ENCODE results near the gene CASTOR2.
"Not testable (repeated sequence)": the region's sequence is repeated elsewhere in the genome, so short reads cannot be mapped to it uniquely, and the experiment has no call there.

CASTOR2 gene

DNA sequence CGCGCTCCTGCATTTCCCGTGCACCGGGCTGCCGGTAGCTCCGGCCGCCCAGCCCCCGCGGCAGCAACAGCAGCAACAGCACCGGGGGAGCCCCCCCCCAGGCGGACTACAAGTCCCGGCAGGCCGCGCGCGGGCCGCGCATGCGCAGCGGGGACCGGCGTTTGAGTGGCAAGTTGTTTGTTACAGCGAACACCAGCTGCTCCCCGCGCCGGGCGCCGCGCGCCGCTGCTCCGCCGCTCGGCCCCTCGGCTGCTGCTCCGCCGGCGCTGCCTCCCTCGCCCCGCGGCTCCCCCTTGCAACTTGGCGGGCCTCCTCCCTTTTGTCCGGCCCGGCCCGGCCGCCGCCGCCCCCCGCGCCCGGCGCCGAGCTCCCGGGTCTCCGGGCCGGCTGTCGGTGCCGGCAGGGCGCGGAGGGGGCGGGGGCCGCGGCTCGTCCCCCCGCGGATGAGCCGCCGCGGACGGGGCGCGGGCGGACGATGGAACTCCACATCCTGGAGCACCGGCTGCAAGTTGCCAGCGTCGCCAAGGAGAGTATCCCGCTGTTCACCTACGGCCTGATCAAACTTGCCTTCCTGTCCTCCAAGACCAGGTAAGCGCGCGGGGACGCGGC is at the start of gene CASTOR2:
Gene CASTOR2 (plus strand): TSS at position 195 of the 609 bp plus-strand sequence. CDS start 281 bp downstream, at position 476.
- peak; percentile 21 for DNase-seq

DNA sequence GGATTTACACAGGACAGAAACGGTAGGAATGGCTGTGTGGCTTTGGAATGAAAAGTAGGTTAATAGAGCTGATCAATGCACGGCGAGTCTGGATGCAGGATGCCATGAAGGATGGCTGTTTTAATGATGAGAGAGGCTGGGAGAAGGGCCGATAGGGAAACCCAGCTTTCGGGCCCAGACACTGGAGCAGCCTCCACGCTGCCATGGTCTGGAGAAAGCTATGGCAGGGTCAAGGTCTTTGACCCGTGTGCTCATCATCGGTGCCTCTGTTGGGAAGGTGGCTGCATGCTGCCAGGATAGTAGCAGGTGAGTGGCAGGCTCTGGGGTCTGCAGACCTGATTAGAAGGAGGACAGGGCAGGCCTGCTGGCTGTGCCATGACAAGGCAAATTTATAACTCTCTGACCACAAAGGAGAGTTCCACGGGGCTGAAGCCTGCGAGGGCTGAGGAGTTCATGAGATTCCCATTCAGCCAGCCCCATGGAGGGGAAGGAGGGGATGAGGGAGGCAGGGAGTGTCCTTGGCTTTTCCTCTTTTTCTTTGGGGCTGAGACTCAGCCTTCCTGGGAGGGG is 42.1 kb upstream of the CASTOR2 start:
- not testable (repeated sequence) for DNase-seq

DNA sequence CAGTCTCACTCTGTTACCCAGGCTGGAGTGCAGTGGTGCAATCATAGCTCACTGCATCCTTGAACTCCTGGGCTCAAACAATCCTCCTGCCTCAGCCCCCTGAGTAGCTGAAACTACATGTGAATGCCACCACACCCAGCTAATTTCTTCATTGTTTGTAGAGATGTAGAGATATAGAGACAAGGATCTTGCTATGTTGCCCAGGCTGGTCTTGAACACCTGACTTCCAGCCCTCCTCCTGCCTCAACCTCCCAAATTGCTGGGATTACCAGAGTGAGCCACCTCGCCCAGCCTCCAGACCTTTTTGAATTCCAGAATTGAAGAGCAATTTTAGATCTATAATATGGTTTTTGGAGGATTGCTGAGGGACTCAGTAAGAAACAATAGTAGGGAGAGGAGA is 40.9 kb upstream of the CASTOR2 start:
- not testable (repeated sequence) for DNase-seq

DNA sequence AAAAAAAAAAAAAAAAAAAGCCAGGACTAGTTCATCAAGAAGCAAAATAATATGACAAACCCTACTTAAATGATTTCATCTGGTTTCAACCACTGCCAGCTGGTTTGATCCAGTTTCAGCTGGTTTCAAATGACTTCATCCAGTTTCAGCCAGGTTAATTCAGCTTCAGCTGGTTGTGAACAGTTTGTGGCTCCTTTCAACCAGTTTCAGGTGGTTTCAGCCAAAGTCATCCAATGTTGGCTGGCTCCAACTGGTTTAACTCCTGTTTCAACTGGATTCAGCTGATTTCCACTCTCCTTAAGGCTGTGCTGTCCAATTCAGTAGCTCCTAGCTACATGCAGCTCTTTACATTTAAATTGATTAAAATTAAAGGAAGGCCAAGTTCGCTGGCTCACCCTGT is 37.5 kb upstream of the CASTOR2 start:
- not testable (repeated sequence) for DNase-seq

DNA sequence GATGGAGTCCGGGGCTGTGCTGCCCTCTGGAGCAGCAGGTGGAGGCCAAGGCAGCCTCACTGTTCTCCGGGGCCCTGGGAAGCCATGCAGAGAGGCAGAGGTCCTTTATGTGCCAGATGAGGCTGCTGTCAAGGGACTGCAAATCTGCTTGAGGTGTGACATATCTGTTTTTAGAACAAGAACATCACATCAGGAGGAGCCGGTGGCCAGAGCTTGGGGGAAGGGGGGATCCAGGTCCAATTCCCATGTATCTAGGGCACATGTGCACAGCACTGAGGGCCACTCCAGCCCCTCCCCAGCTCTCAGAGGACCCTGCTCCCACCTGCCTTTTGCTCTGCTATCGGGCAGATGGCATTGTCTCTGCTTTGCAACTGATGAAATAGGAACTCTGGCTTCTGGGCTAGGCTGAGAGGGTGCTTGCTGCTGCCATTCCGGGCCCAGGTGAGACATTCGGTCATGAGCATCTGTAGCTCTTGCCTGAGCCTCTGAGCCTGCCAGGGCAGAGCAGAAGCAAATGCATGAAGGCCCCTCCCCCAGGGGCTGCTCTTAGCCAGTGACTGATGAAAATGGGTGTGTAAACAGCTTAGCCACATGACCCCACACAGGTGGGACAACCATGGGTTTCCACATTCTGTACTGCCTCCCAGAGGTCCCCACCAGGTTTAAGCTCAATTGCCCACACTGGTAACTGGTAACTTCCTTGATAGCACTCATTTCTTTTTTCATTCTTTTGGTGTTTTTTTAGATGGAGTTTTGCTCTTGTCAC is 32.8 kb upstream of the CASTOR2 start:
- not testable (repeated sequence) for DNase-seq

DNA sequence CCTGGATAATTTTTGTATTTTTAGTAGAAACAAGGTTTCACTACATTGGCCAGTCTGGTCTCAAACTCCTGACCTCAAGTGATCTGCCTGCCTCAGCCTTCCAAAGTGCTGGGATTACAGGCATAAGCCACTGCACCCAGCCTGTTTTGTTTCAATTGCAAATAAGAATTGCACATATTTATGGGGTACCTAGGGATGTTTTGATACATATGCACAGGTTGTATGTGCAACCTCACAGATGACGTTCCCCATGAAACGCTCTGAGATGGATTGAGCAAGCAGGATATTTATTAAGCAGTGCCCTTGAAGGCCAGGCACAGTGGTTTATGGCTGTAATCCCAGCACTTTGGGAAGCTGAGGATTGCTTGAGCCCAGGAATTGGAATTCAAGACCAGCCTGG is 25.1 kb upstream of the CASTOR2 start:
- not testable (repeated sequence) for DNase-seq

DNA sequence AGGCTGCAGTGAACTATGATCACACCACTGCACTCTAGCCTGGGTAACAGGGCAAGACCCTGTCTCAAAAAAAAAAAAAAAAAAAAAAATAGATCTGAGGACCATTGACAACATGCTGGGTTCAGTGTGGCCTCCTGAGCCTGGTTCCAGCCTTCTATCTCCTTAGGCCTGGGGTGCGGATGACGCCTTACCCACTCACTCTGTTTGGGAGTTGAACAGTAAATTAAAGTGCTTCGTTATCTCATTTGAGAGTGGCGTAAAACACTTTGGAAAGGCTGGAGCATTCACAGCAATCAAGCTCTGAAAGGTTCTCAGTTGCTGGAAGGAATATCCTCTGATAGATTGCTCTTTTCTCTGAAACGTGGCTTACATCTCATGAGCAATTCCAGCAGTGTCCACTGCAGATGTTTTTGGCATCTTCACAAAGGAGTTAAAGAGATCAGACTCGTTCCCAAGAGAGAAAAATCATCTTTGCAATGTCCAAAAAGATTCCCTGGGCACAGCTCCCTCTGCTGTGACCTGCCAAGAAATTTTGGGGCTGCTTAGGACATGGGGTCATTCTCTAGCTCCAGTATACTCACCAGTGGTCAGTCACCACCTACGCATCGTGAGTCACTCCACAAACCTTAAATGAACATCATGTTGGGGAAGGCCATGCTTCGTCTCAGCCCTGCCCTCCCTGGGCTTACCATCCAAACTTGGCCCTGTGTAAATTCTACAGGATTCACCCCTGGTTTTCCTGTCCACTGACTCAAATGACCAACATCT is 23.0 kb upstream of the CASTOR2 start:
- not testable (repeated sequence) for DNase-seq

DNA sequence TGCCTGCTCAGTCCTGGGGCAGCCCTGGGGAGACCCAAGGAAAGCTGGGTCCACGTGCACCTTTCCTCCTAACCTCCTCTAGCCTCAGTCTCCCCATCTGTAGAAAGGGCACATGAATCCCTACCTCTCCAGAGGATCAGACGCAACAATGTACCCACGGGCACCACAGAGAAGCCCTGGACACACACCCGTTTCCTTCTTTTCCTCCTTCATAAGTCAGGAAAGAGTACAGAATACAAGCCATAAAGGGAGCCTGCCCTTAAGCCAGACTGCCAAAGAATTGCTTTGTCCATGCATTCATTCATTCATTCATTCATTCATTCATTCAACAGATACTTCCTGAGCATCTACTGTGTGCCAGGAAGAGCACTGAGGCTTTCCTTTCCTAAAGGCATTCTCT is 20.6 kb upstream of the CASTOR2 start:
- not testable (repeated sequence) for DNase-seq

DNA sequence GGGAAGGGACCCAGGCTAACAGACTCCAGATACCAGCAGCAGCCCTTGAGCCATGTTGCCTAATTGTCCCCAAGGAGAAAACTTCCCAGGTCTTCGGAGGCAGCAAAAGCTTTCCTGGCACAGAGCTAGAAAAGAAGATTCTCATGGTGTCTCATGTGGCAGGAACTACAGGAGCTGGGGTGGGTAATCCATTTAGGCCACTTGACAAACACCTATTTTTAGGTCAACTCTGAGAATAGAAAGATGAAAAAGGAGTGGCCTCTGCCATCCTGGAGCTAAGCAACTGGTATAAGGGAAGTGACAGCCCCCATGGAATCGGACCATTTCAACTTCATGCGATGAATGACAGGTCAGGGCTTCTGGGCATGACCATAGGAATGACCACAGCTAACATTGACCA is 16.8 kb upstream of the CASTOR2 start:
- not testable (repeated sequence) for DNase-seq

DNA sequence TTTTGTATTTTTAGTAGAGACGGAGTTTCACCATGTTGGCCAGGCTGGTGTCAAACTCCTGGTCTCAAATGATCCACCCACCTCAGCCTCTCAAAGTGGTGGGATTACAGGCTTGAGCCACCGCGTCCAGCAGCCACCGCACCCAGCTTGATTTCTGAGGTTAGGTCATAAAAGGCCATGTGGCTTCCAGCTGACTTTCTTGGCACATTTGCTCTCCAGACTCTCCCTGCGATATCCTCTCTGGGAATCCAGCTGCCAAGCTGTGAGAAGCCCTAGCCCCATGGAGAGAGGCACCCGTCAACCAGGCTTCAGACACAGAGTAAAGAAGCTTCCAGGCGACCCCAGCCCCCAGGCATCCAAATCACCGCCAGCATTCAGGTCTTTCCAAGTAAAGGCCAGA is 10.7 kb upstream of the CASTOR2 start:
- DNase-seq, result not testable (repeated sequence)

DNA sequence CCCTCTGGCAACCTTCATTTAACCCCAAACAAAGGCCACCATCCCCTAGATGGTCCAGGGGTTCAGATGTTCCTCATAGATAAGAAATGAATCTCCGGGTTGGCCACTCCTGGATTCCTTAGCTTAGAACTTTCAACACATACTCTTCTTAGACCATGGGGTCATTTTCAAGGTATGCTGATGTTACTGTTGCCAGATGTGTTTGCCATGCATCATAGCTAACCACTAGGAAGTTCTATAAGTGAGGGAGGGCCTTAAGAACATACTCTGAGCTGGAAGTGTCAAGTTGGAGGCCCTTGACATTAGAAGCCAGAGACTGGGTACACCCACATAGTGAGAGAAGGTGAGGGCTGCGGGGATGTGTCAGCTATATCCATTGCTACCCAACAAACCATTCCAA is 6.2 kb upstream of the CASTOR2 start:
- not testable (repeated sequence) for DNase-seq

DNA sequence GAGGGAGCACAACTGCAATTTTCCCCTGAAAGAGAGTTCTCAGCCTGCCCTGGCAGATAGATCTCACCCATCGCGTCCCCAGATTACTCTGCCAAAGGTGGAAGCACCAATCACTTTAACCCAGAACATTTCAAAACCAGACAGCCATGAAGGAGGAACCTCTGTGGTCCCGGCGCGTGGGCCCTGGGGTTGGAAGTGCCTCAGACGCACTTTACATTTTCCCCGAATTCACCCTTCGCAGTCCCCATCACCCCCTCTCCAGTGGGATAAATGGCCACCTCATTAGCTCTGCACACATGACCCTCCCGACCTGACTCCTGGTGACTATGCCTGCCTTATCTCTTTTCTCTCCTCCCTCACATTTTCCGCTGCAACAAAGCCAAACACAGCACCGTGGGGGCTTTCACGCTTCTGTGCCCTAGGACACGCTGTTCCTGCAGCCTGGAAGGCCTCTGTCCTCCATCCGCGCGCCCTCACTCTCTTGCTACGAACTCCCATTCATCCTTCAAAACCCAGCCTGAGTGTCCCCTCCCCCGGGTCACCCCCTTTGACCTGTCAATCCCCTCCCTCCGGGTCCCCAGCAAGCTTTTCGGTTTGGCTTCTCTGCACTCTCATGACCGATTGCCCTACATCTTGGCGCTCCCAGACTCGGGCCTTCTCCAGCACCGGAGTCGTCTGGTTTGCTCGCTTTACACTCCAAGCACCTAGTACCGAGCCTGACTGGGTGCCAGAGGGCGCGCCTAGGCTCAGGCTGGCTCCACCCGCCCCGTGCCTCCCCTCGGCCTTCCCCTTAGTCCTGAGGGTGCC is 598 bp upstream of the CASTOR2 start:
- not testable (repeated sequence) for DNase-seq

DNA sequence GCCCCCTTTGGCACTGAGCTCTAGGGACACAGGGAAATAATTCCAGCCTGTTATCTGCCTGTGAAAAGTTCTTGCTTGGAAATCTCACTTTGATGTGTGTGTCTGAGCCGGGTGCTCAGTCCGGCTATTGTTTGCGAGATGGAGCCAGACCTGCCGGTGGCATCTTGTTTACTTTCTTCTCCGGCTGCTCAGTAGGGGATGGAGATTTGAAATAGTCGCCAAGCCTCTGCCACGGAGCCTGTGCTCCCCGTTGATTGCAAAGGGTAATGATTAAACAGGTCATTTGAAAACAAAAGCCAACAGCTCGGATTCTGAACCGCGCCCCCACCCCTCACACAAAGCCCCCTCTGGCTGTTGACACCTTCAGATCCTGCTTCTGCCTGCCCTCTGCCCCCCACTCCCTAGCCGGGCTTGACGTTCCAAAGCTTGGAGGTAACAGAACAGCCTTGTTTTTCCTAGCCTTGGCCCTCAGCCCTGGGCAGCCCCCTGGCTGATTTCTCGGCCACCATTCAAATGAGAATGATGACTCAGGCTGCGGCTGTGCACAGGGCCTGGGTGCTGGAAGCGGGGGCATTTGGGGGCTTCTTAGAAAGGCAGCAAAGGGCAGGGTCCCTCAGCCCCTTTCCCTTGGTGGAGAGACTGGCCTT is 1.8 kb downstream of the CASTOR2 start:
- not testable (repeated sequence) for DNase-seq

DNA sequence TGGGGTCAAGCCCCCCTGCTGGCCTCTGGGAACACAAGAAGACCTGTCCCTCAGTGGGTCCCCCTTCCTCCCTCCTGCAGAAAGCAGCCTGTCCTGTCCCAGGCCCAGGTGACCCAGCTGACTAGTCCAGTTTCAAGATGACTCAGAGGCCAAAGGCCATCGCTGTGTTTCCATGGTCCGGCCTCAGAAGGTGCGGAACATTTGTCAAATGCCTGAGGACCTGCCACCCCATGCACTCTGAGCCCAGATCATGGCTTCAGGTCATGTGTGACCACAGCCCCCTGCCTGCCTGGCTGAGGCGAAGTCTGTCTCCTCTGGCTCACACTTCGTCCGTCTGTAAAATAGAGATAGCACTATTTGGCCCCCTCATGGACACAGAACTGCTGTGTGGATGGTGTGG is 2.4 kb downstream of the CASTOR2 start:
- DNase-seq, result not testable (repeated sequence)

DNA sequence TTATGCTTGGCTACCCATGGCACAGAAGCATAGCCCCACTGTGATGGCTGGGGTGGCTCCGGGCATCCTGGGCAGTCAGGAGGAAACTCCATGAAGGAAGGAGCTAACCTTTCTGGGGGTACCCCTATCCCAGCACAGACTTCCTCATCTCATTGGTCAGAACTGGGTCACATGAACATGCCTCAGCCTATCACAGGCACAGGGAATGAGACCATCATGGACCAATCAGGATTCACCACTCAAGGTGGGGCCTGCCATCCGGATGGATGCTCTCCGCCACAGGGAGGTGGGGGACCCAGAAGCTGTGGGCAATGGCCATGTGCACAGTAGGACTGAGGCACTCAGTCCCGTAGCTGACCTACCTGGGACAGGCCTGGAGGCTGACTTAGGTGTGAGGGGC is 6.9 kb downstream of the CASTOR2 start:
- DNase-seq, result not testable (repeated sequence)

DNA sequence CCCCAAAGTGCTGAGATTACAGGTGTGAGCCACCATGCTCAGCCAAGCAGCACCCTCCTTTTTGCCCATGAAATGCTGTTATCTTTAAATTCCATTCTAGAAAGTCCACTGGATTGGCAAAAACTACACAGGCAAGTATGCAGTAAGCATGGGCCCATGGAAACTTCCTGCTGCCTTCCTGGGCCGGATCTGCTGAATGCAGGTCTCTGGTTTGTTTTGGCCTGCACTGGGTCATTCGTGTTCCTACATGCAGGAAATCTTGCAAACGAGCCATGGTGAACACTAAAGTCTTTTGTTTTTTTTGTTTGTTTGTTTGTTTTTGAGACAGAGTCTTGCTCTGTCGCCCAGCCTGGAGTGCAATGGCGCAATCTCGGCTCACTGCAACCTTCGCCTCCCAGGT is 7.9 kb downstream of the CASTOR2 start:
- DNase-seq, result not testable (repeated sequence)

DNA sequence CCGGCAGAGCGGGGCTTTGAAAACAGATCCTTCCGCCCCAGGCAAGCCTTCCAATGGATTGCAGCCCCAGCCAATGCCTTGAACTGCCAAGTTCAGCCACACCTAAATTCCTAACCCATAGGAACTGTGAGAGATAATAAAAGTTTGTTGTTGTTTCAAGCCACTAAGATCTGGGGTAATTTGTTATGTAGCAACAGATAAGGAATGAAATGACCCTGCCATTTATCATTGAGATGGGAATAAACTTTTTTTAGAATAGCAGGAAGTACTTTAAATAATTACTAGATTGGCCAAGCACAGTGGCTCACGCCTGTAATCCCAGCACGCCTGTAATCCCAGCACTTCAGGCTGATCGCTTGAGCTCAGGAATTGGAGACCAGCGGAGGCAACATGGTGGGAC is 11.5 kb downstream of the CASTOR2 start:
- DNase-seq, result not testable (repeated sequence)

DNA sequence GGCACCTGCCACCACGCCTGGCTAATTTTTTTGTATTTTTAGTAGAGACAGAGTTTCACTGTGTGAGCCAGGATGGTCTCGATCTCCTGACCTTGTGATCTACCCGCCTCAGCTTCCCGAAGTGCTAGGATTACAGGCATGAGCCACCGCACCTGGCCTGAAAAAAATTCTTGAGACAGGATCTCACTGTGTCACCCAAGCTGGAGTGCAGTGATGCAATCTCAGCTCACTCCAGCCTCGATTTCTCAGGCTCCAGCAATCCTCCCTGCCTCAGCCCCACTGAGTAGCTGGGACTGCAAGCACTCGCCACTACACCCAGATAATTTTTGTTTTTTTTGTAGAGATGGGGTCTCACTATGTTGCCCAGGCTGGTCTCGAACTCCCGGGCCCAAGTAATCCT is 13.0 kb downstream of the CASTOR2 start:
- not testable (repeated sequence) for DNase-seq

DNA sequence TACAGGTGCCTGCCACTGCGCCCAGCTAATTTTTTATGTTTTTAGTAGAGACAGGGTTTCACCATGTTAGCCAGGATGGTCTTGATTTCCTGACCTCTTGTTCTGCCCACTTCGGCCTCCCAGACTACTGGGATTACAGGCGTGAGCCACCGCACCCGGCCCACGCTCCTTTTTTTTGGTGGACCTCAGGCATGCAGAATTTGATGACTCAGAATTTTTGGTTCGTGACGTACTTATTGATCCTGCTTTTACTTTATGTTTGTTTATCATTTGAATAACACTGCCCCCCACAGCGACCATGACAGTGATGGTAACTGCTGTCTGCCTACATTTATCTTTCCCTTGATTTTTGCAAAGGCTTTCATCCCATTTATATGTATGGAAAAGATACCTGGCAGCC is 23.9 kb downstream of the CASTOR2 start:
- DNase-seq, result not testable (repeated sequence)

DNA sequence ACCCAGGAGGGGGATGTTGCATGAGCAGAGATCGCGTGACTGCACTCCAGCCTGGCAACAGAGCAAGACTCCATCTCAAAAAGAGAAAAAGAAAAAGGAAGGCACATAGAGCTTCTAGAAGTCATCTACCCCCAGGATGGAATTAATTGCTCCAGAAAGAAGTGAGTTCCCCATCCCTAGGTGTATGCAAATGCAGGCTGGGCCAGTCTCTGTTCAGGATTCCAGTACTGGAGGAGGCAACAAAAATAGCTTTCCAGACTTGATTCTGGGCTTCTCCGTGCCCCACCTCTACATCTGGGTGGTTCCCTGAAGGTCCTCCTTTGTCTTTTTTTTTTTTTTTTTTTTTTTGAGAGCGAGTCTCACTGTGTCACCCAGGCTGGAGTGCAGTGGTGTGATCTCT is 28.6 kb downstream of the CASTOR2 start:
- no peak for DNase-seq

DNA sequence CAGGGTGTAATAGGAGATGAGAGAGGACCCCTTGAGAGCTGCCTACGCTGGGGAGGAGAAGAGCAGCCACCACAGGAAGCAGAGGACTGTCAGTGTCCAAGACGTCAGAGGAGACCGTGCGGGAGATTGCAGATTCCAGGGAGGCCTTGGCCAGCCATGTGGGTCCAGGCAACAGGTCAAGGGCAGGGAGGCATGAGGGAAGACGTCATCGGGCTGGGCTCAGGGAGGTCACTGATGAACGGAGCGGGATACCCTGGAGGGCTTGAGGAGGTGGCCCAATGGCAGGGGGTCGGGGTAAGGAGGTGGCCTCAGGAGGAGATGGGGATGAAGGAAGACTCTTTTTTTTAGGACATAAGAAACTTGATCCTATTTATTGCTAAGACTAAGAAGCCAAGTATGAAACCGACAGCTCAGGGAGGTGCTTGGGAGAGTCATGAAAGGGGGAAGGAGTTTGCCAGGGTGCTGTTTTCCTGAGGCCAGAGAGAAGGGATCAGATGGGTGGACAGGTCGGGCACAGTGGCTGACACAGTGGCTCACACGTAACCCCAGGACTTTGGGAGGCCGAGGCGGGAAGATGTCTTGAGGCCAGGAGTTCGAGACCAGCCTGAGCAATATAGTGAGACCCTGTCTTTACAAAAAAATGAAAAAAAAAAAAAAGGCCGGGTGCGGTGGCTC is 30.5 kb downstream of the CASTOR2 start:
- DNase-seq, result not testable (repeated sequence)

Measured in NCI-H1105 treated with DMSO at 0.1 percent for 48 hours (cell line).